Measurements from ENCODE around the gene MAML3.

The MAML3 gene

DNA sequence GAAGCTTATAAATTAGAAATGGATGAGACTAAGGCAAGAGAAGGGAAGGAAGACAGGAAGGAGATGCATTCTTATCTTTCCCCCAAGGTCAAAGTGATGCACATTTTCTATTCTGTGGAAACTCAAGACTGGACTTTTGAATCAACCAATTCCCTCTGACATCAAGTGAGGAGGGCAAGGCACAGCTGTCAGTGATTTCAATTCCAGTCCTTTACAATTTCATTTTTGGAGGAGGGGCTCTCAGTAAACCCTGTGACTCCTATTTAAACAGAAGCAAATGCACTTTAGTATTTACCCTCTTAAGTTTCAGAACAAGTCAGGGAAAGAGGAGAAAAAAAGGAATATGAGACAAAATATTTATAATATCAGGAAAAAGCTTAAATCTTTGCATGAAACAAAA lies 354.4 kb downstream of the MAML3 start:
- DNase-seq, result no peak

DNA sequence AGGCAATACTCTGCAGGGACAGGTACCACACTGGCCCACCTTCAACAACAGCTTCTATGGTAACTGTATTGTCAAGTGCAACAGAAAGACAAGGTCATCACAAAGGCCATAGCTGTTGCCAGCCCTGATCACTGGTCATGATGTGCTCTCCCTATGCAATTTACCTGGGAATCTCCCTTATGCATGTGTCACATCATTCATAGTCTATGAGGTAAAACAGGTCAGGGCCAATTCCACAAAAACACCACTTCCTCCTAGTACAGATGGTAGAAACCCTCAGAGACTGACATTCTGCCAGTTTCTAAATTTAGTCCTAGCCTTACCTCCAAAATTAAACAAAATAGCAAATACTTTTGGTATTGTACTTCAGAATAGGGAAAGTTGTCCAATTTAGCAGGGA lies 355.5 kb downstream of the MAML3 start:
- DNase-seq, result no peak

DNA sequence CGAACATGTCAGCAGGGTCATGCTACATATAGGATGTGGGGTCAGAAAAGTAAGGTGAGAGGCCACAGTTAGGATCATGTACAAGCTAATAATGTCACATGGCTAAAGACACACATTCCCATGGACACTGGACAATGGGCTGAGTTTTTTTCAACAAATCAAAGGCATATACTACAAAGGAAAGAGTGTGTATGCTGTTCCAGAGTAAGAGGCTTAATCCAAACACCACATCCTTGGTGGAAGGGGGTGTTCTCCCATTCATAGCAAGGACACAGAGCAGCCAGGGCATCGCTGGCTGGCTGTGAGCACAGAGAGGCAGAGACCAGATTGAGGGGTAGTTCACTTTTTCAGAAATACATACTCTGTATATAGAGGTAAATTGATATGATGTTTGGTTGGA lies 356.7 kb downstream of the MAML3 start:
- no peak for DNase-seq

DNA sequence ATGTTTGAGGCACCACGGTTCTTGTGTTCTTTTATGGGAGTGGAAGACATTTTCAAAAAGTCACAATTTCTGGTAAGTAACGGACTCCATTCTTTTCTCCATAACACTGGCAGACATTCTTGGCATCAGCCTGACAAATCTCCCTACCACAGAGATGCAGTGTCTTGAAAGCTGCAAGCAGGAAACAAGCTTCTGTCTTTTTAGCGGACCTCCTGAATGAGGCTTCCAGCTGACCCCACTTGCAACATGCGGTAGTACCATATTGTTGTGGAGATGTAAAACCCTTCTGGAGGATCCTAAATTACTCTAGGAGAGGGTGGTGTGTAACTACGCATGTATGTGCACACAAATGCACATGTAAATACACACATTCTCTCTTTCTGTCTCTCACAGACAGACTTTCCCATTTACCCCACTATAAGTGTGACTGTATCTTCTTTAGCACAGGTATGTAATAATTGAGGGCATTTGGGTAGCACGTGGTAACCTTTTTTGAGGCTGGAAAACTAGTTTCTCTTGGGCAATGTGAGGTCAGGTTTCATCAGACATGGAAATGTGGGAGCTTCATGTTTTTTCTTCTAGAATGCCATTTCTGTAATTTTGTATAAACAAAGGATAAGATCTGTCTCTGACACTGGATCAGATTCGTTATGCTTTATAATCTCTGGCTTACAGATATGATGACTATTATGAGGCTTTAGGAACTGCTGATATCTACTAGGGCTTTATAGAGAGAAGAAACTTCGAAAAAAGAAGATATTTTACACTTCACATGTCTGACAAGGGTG lies 358.3 kb downstream of the MAML3 start:
- DNase-seq, result no peak

DNA sequence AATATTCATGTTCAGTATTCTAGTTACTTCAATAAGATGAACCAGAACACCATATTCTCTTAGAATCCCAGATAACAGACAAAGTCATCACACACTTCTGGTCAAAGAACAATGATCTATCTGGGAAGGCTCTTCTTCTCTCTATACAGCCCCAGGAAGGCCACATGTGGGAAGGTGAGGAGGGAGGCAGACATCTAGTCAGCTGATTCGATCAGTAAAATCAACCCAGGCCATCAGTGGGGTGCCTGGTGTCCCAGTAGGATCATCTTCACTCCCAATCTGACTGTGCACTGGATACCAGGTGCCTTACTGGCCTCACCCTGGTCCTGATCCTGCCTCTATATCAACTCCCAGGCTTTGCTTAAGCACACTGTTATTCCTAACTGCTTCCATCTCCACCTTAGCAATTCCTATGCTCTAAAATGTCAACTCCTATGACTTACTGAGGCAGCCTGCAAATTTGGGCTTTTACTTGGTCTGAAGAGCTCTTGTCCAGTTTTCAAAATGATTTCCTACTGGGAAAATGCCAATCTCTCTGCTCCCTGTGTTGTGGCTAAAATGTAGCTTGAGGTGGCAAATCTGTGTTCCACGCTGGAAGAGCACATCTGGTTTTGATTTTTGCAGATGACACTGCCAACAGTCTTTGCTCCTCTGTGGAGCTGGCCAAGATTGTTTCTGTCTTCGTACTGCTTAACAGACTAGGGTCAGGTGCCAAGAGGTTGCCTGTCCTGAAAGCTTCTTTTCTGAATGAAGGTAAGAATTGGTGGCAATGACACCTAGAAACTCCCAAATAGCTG lies 359.6 kb downstream of the MAML3 start:
- no peak for DNase-seq

DNA sequence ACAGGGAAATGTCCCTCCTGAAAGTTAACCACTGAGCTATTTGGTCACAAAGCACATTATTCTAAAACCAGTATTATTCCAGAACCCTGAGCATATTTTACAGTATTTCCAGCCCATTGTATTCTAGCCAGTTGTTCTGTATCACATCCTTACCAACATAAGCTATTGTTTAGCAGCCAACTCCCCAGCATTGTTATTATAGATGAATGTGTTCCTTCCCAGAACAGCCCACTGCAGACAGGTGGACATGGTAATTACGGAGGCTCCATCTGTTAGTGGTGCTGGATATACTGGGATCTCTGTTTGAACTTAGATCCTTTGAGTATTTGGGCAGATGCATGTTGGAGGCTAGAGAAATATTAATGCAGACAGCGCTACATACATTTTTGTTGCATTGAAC lies 362.3 kb downstream of the MAML3 start:
- DNase-seq, result no peak

DNA sequence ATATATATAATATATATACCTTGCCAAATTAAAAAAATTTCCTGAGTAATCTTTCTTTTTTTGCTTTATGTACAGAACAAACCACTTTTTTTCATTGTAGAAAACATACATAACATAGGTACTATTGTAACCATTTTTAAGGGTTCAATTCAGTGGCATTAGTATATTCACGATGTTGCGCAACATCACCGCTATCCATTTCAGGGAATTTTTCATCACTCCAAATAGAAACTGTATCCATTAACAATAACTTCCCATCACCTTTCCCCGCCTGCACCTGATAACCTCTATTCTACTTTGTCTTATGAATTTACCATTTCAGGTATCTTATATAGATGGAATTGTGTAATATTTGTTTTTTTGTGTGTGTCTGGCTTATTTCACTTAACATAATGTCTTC lies 363.7 kb downstream of the MAML3 start:
- no peak for DNase-seq

DNA sequence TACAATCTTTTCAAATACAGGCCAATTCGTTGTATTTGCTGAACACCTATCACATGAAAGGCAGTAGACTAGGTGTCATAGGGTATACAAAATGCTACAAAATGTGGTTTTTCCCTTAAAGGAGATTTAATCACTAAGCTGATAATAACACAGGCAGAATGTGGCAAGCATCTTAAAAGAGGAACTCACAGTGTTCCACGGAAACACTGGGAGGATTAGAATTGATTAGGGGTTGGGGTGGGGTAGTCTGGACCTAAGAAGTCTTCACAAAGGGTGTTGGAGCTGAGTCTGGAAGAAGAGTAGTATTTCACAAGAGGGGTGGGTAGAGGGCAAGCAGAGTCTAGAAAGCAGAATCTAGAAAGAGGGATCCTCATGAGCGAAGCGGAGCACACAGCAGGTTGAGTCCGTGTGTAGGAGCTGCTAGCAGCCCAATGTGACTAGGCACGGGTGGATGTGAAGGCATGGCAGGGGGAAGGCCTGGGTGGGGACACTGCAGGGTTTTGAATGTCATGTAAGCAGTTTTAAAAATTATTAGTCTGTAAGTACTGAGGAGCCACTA lies 364.8 kb downstream of the MAML3 start:
- DNase-seq, result no peak

DNA sequence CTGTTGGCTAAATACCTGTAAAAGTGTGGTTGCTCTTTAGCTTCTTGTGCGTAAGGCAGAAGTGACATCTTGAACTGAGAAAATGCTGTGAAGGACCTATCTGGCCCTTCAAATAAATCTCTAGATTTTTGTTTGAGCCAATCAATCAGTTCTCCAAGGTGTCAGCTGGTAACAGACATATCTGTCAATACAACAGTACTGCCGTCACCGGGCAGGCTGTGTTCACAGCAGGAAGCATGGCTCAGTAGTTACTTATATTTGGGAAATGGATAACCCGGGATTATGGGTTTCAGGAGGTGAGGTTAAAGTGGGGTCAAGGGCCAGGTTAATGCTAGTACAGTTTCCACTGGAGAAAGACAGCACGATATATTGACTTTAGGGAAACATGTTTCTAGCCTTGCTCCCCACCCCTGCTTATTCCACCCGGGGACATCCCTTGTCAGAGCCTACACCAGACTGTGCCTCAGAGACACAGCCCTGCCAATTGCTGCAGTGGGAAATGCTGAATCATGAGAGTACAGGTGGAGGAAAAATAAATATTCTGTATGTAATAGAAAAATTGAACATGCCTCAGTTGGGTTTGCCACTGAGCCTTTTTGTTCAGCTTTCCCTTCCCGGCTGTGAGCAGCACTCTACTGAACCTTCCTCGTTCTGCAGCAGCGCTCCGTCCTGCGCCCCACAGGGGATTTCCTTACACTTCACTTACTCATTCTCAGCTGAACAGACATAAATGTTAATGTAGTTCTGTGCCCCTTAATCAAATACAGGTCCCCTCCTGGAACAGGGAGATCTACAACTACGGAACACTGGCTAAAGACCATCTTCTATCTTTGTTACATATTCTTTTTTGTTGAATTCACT lies 367.3 kb downstream of the MAML3 start:
- no peak for DNase-seq

DNA sequence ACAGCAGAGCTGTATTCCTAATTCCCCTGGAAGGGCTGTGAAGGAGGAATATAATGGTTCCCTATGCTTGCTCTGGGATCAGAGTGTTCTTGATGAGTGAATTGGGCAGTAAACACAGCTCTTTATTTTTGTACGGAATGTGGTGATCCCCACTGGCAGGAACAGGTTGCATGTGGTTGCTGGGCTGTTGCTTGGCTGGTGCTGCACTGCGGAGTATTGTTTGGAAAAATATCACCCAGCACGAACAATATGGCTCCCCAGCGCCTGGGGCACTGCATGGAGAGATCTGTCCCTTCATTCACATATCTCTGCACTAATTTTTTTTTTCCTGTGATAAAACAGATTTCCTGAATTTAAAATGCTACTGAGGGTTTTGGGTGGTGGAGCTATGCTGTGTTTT lies 368.6 kb downstream of the MAML3 start:
- no peak for DNase-seq

DNA sequence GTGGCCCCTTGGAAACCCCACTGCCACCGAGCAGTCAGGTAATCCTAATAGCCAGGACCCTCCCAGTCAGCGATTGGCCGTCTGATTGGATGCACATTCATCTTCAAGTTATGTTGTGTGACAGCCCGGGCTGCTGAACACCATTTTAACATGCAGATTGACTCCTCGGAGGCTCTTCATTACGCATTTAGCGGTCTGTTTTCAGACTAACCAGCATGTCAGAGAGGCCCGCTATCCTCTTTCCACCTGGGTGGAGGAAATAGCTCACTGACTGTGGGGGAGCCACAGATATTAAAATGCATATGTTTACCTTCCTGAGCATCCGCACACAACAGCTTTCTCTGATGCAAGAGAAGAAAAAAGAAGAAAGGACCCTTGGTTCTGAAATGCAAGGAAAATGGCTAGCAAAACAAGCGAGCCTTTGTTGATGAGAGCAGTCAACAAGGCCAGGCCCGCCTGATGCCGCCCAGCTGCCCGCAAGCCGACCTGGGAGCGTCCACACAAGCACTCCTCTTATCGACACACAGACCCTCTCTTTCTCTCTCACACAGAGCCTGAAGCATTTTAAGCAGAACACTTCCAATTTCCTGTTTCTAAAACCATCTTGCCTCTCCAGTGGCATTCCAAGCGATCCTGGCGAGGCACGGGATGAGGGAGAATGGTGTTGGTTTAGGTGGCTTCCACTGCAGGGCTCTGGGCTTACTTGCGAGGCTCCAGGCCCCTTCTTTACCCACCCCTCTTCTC lies 370.1 kb downstream of the MAML3 start:
- DNase-seq, result no peak

DNA sequence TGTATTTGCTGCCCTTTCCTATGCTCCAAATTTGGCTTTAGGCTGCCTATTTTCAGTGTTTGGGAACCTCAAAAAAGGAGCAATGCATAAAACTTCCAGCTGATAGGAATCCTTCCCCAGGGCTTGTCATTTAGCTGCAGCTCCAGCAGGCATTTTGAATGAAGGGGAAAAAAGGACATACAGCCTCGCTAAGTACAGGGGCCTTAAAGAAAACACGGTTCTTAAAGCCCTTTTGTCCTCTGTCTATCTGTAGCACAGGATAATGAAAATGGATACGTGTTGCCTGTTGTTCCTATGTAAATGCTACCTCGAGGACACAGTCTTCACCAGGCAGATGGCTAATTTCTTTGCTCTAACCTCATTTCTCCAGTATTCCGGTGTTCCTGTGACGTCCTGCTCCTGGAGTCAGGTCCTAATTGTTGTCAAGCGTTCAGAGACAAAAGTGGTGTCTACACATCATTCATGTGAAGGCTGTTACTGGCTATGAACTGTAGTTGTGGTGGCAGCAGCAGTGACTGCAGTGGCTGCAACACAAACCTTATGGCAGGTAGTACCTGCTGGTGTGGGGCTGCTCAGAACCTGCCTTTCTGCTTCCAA lies 371.0 kb downstream of the MAML3 start:
- no peak for DNase-seq

DNA sequence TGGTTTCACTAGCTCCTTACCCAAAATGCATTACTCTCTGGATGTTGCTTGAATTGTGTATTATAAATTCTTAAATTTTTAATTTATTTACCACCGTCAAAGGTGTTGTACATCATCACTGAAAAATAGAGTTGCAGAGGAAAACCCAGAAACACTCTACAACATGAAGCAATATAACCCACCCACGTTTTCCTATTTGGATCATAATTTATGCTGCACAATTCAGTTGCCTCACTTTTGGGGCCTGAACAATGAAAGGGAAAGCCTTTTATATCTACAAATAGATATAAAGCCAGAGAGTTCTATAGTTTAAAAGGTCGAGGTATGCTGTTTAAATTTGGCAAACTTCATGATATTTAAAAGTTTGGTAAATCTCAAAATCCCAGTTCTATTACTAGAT lies 372.9 kb downstream of the MAML3 start:
- DNase-seq, result no peak

DNA sequence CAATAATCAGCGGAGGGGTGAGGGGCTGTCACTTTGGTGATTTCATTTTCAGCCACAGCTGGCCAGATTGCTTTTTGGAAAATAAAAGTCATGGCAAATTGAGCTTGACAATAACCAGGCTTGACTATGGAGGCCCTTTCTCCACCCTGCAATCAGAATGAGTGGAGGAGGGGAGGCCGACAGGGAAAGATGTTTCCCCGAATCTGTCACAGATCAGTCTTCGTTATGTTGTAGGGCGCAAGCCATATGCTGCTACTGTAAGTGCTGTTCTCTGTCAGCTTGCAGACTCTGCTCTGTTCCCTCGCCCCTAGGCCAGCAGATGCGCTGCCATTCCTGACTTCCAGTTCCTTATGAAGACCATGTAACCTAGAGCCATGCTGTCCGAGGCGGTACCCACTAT lies 374.3 kb downstream of the MAML3 start:
- DNase-seq, result no peak

DNA sequence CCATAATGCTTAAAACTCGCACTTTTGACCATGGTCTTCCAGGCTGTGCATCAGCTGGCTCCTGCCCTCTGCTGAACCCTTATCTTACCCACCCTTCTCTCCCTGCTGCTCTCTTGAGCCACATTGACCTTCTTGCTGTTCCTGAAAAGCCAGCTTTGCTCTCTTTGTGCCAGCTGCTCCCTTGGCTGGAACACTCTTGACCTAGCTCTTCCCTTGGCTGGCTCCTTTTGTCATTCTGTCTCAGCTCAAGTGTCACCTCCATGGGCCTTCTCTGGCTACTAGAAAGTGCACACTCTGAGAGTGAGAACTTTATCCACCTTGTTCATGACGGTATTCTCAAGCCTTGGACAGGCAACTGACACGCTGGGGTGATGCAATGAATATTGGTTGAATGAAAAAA lies 376.2 kb downstream of the MAML3 start:
- no peak for DNase-seq

DNA sequence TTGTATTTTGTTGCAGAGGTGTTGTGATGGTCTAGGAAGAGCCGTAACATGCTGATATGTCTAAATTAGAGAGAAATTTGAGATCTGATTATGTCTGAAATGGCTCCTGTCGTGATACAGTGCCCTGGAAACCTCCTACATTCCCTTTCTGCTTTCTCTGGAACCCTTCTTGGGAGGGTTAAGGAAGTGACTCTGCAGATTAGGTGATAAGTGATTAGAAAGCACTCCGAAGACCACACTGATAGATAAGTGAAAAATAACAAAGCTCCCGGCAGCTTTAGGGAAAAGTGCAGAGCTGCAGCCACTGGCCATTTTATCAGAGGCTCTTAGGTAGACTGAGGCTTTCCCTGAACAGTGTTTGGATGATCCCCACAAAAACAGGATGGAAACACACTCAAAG lies 377.7 kb downstream of the MAML3 start:
- DNase-seq, result no peak

DNA sequence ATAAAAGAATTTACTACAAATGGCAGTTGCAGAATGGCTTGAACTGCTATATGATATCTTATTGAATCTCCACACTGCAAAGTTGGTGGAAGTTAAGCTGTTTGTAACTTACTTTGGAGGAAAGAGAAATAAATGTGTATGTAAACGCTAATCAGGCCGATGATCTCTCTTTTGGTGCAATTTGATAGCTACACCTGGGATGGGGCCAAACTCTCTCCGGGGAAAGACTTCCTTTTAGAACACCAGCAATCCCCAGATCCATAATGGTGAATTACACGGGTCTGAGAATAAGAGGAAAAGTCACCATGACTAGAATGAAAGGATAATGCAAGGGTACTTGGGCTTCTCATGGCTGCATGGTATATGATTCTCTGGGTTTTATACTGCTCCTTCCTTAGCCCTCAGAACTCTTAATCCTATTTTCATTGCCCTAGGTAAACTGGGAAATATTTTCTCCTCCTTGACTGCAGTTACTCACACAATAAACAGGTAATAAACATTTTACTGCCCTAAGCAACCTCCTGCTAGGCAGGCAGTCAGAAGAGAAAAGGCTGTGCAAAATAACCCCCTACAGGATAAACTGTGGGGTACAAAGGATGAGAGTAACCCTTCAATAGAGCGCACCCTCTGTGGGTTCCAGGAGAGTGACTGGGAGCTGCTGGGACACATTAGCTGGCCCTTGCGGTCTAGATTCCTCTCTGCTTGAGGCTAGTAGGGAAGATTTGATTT lies 379.1 kb downstream of the MAML3 start:
- peak; percentile 47 for DNase-seq

DNA sequence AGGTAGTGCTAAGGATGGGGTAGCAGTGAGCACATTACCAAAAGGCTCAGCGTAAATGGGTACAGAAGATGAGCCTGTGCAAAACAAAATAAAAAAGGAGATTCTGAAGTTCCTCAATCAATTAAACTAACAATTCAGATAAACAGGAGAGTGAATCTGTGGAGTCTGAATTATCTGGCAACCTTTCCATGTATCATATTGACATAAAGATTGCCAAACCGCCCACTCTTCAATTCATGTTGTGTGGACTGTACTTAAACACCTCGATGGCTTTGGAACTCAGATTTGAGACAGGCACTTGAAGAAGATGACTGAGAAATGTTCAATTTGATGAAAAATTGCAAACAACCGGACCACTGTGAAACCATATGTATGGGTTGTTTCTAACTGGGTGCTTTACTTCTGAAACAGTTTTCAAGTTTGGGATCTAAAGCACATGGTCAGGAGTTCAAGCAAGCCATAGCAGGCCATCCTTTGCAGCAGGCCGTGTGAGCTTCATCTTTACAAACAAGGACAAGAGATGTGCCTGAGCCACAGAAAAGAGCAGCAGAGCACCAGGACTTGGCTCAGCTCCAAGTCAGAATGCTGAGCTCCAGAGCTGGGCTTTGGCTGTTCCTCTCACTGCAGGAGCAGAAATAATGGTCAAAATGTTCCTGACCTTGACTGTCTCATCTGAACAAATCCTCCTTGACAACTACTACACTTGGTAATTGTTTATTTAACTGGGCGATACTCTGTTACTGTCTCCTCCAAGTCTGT lies 380.2 kb downstream of the MAML3 start:
- peak; percentile 74 for DNase-seq

DNA sequence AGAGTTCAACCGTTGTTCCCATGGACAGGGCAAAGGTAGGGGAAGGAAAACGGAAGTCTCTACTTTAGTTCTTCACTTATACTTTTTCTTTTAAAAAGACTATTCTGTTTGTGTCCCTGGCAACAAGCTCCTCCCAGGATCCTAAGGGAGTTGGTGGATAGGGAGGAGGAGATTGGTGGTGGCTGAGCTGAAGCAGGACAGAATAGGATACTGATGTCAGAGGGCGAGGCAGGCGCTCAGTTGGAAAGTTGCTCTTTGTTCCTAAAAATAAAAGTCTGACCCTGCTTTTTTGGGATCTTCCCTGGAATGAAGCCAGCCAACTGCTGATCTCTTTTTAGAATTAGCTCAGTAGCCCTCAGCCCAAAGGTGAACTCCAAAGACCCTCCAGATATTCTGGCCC lies 383.6 kb downstream of the MAML3 start:
- no peak for DNase-seq

DNA sequence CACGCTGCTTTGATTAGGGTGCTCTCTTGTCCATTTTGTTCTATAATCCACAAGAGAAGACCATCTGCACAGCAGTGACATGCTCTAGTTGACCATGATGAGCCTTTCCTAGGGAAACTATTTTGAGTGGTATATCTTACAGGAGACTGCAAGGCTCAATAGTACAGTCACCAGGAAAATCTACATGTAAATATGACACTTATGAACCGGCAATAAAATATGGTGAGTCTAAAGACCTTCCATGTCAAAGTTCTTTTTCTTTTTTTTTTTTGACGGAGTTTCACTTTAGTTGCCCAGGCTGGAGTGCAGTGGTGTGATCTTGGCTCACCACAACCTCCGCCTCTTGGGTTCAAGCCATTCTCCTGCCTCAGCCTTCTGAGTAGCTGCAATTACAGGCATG lies 384.6 kb downstream of the MAML3 start:
- DNase-seq, result no peak

DNA sequence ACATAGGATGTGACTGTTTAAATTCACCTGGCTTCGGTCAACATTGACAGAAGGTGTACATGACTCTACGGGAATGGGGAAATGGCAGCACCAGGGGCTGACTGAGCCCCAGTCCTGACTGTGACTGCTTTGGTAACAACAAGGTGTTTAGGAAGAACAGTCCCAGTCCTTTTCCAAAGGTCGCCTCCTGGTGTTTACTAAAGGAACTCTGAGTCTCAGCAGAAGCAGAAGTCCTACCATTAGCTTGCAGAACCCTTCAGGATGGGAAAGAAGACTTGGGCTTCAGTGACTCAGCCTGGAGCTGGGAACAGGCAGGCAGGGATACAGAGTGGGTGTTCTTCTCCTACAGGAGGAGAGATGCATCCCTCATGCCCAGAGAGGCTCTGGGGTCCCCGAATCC lies 385.1 kb downstream of the MAML3 start:
- no peak for DNase-seq

Measured in NCI-H2029 treated with DMSO at 0.1 percent for 48 hours (cell line).